GM12878 (cell line): ENCODE results near the gene PKHD1. TPM values are rescaled to one million over a fixed set of nuclear protein-coding genes. Genes with fewer than 3 reads are reported as not detected.

Source experiments
- ATAC-seq: fragments of 200-7000 bp; cut with Tn5 transposase; 3 replicates; pipeline ENCODE4 v1.9.1; 2020; ENCODE audit warnings: mild to moderate bottlenecking, moderate library complexity
- BruUV-seq: library from RNA; stranded (reverse); fragments of 400-500 nt; replicated peaks from 2 replicates; lab custom pipeline; 2021; lab: Mats Ljungman, UMichigan
- CTCF ChIA-PET: fragments of 300-600 bp; sonication (Branson Sonifier 250); formaldehyde crosslinking; extraction: SDS; loops from one replicate; lab custom pipeline; 2021; ENCODE audit warnings: inconsistent platforms; lab: Yijun Ruan, JAX
- POLR2A ChIA-PET: fragments of 350-600 bp; formaldehyde crosslinking; extraction: SDS; loops from one replicate; lab custom pipeline; 2021; ENCODE audit warnings: inconsistent platforms; lab: Charles Lee
- RAD21 ChIA-PET: fragments of 300-600 bp; sonication (Branson Sonifier 250); formaldehyde crosslinking; loops from one replicate; lab custom pipeline; 2023; ENCODE audit warnings: antibody characterized with exemption; ENCODE audit not compliant: unreplicated experiment; lab: Charles Lee
- SMC1A ChIA-PET: fragments of 300-600 bp; sonication (Branson Sonifier 250); formaldehyde crosslinking; loops from one replicate; lab custom pipeline; 2023; ENCODE audit not compliant: unreplicated experiment, uncharacterized antibody; lab: Charles Lee
- DNase-seq: peaks from one replicate; pipeline ENCODE4 v3.0.0-alpha.2; 2011; ENCODE audit warnings: low read depth, low spot score
- FAIRE-seq: peaks from 3 replicates; lab custom pipeline; 2011; peaks lifted over from hg19 to GRCh38; lab: Jason Lieb, UNC
- H2AFZ ChIP-seq: 2 replicates; pipeline ENCODE4 v1.6.0; 2011; ENCODE audit warnings: low read depth, low read length, control low read depth; ENCODE audit not compliant: control insufficient read depth
- H3K27ac ChIP-seq: 2 replicates; pipeline ENCODE4 v1.5.1; 2011; ENCODE audit warnings: control low read depth; ENCODE audit not compliant: control insufficient read depth, insufficient read depth
- H3K27me3 ChIP-seq, 2 experiments: replicated peaks in 1 of 2; 2 replicates each; pipeline versions ENCODE4 v1.6.0 to v1.6.1; 2011; ENCODE audit warnings: low read length in 1 of 2; ENCODE audit not compliant: control insufficient read depth in 2 of 2, insufficient read depth in 2 of 2
- H3K36me3 ChIP-seq, 2 experiments: 2 replicates each; pipeline ENCODE4 v1.5.1; 2011; ENCODE audit warnings: low read length in 1 of 2; ENCODE audit not compliant: control insufficient read depth in 2 of 2, insufficient read depth in 2 of 2
- H3K4me1 ChIP-seq: 2 replicates; pipeline ENCODE4 v1.6.1; 2011; ENCODE audit warnings: mild to moderate bottlenecking, low read length, moderate library complexity, mixed read lengths; ENCODE audit not compliant: control insufficient read depth, insufficient read depth
- H3K4me2 ChIP-seq: 2 replicates; pipeline ENCODE4 v1.6.0; 2011; ENCODE audit warnings: control low read depth; ENCODE audit not compliant: control insufficient read depth, insufficient read depth
- H3K4me3 ChIP-seq: fragments of 200-600 bp; sonication (generic); 2 replicates; pipeline ENCODE4 v1.5.1; 2016
- H3K79me2 ChIP-seq: 2 replicates; pipeline ENCODE4 v1.6.0; 2011; ENCODE audit warnings: low read length; ENCODE audit not compliant: control insufficient read depth, insufficient read depth
- H3K9ac ChIP-seq: 2 replicates; pipeline ENCODE4 v1.8.0; 2011; ENCODE audit warnings: low read length, control low read depth, mixed read lengths; ENCODE audit not compliant: control insufficient read depth, insufficient read depth
- H3K9me3 ChIP-seq: replicated peaks from 3 replicates; pipeline ENCODE4 v1.5.1; 2011; ENCODE audit warnings: mild to moderate bottlenecking, low read length; ENCODE audit not compliant: control insufficient read depth, insufficient read depth
- H4K20me1 ChIP-seq: 2 replicates; pipeline ENCODE4 v1.6.0; 2011; ENCODE audit not compliant: control insufficient read depth, insufficient read depth
- ASH2L ChIP-seq: fragments of 300-600, 200-600 bp; sonication (generic); IDR thresholded peaks from 2 replicates; pipeline ENCODE4 v1.6.1; 2017; ENCODE audit warnings: low read depth, mild to moderate bottlenecking, borderline replicate concordance
- CEBPB ChIP-seq, 2 experiments: fragments of 150-350 bp in 1 of 2; IDR thresholded peaks; 2 replicates each; pipeline ENCODE4 v1.6.1; 2012 to 2014; ENCODE audit warnings: low read depth in 2 of 2, low read length in 2 of 2, borderline replicate concordance in 1 of 2, inconsistent platforms in 1 of 2
- CHD2 ChIP-seq: IDR thresholded peaks from 2 replicates; pipeline ENCODE4 v1.6.1; 2011; ENCODE audit warnings: low read depth, low read length, improper control_type of control experiment, borderline replicate concordance
- CTCF ChIP-seq, 3 experiments: IDR thresholded peaks in 2 of 3; conservative IDR thresholded peaks in 1 of 3; 2 replicates each; pipeline ENCODE4 v1.5.1; 2011; ENCODE audit warnings: low read depth in 3 of 3, low read length in 3 of 3, mild to moderate bottlenecking in 3 of 3, control low read depth in 2 of 3, moderate library complexity in 2 of 3, inconsistent platforms in 1 of 3, mixed read lengths in 1 of 3; ENCODE audit not compliant: control insufficient read depth in 2 of 3, insufficient read depth in 1 of 3; ENCODE audit errors: extremely low read depth in 1 of 3
- ELK1 ChIP-seq: IDR thresholded peaks from 2 replicates; pipeline ENCODE4 v1.6.1; 2012; ENCODE audit warnings: low read depth, low read length, improper control_type of control experiment
- HCFC1 ChIP-seq: fragments of 150-350 bp; IDR thresholded peaks from 2 replicates; pipeline ENCODE4 v1.6.1; 2014; ENCODE audit warnings: low read length
- MAX ChIP-seq: IDR thresholded peaks from 2 replicates; pipeline ENCODE4 v1.6.1; 2012; ENCODE audit warnings: low read depth, low read length, improper control_type of control experiment
- MTA3 ChIP-seq: IDR thresholded peaks from 2 replicates; pipeline ENCODE4 v1.6.1; 2012; ENCODE audit warnings: low read length, inconsistent platforms, borderline replicate concordance
- MXI1 ChIP-seq: fragments of 150-350 bp; IDR thresholded peaks from 2 replicates; pipeline ENCODE4 v1.6.1; 2011; ENCODE audit warnings: low read depth, mild to moderate bottlenecking, inconsistent platforms, low read length, improper control_type of control experiment
- MYC ChIP-seq: IDR thresholded peaks from 2 replicates; pipeline ENCODE4 v1.6.1; 2011; ENCODE audit warnings: mild to moderate bottlenecking, low read length, moderate library complexity, inconsistent platforms; ENCODE audit not compliant: insufficient read depth, insufficient replicate concordance, insufficient read length, severe bottlenecking
- PAX8 ChIP-seq: fragments of 450-650 bp; IDR thresholded peaks from 2 replicates; pipeline ENCODE4 v1.6.1; 2017; ENCODE audit warnings: mild to moderate bottlenecking, moderate library complexity
- POLR2A ChIP-seq: IDR thresholded peaks from 2 replicates; pipeline ENCODE4 v1.6.1; 2011; ENCODE audit warnings: low read depth, mild to moderate bottlenecking, low read length
- SMAD1 ChIP-seq: fragments of 450-650 bp; IDR thresholded peaks from 2 replicates; pipeline ENCODE4 v1.6.1; 2018; ENCODE audit warnings: mild to moderate bottlenecking, low read depth; ENCODE audit not compliant: partially characterized antibody
- SUZ12 ChIP-seq: fragments of 200-600 bp; sonication (generic); IDR thresholded peaks from one replicate; pipeline ENCODE4 v1.6.1; 2018; ENCODE audit warnings: antibody characterized with exemption, mild to moderate bottlenecking; ENCODE audit not compliant: unreplicated experiment
- ZBTB33 ChIP-seq: fragments of 450-650 bp; IDR thresholded peaks from 2 replicates; pipeline ENCODE4 v1.6.1; 2017; ENCODE audit warnings: mild to moderate bottlenecking
- ZNF217 ChIP-seq: fragments of 450-650 bp; IDR thresholded peaks from 2 replicates; pipeline ENCODE4 v1.6.1; 2017; ENCODE audit warnings: antibody characterized with exemption, mild to moderate bottlenecking
- in situ Hi-C: fragments of 300-500 bp; cut with MboI; formaldehyde crosslinking; loops from 9 replicates; pipeline ENCODE4 v1.14.3; 2018; ENCODE audit warnings: mixed read lengths
- intact Hi-C: fragments of 100-400 bp; cut with micrococcal nuclease; formaldehyde crosslinking; loops from one replicate; pipeline ENCODE4 v1.14.2; 2022; ENCODE audit not compliant: unreplicated experiment
- polyA plus RNA-seq, 11 experiments: library from polyadenylated mRNA; depleted of rRNA in 4 of 11; unstranded in 6 of 11; stranded (reverse) in 5 of 11; fragments of >200 nt; fragmentation: Nextera tagmentation in 4 of 11; fragmentation: Illumina TruSeq in 1 of 11; extraction: Ambion mirVana in 4 of 11; extraction: Trizol in 1 of 11; gene quantifications; 1 replicate in 1 of 11; 2 replicates in 10 of 11; pipeline versions ENCODE4 v1.2.1 to v1.2.3, GENCODE V29; 2011 to 2016; ENCODE audit warnings: inconsistent platforms in 2 of 11, missing spikeins in 2 of 11, low read depth in 1 of 11
- total RNA-seq, 4 experiments: library from RNA; depleted of rRNA in 3 of 4; stranded (reverse); fragments of >200 nt in 3 of 4; fragmentation: Illumina TruSeq in 1 of 4; extraction: Trizol in 1 of 4; gene quantifications; 2 replicates each; pipeline versions ENCODE4 v1.2.1 to v1.2.3, GENCODE V29; 2013 to 2021

Gene PKHD1
- total and polyA plus RNA-seq, 10 of the 15 experiments (the other 5 are each of a cell fraction or from before 2014, with no cell fraction given), result under 0.01 to 0.90 (median 0.02) TPM; not detected in 1

- TF ChIP-seq ELK1 (no peak), MYC (no peak)
Observed at GRCh38 chr6:52127957-52128356, 40.5 kb upstream of the PKHD1 start (continued).

- SMC1A ChIA-PET, result no interaction called here
- Histone ChIP-seq H3K4me2 (no peak overlapping the region), H3K4me3 (no peak overlapping the region), H3K36me3 (no peaks in the 10 kb centered on the region), H3K9ac (no peak overlapping the region), H3K79me2 (no peaks in the 10 kb centered on the region), H4K20me1 (no peaks in the 10 kb centered on the region), H3K27me3 (peaks cover 3 to 6% of the 10 kb centered on the region in 2 experiments; a peak in 3 of 4 replicates), H3K27ac (no peak overlapping the region), H3K9me3 (no peaks in the 10 kb centered on the region), H3K4me1 (no peaks in the 10 kb centered on the region), H2AFZ (no peak overlapping the region)
- CTCF ChIA-PET, result interaction anchor here (1.6 kb wide), 1 partner anchor 76 kb away, joined by 5 read pairs; no protein-coding TSS in a partner anchor
- POLR2A ChIA-PET, result no interaction called here
- in situ Hi-C loops, result no loop called here
- no peak for DNase-seq
- FAIRE-seq, result no peak
- intact Hi-C loops, result no loop called here
- RAD21 ChIA-PET, result no interaction called here
- no peak for ATAC-seq
- no TSS peak for BruUV-seq
- TF ChIP-seq ZBTB33, result no peak
- TF ChIP-seq PAX8, result no peak
- no peak for TF ChIP-seq CTCF (IDR thresholded peaks at IDR 0.05 in 2 of 3, conservative IDR thresholded peaks at IDR 0.05 in 1 of 3; ENCODE audit: control insufficient read depth in 2 of 3, extremely low read depth in 1 of 3, insufficient read depth in 1 of 3, low read depth in 3 of 3, low read length in 3 of 3)
- no peak for TF ChIP-seq CEBPB (IDR thresholded peaks at IDR 0.05; ENCODE audit: borderline replicate concordance in 1 of 2, low read depth in 2 of 2, low read length in 2 of 2)
- no peak for TF ChIP-seq MAX
- TF ChIP-seq MTA3, result no peak
- TF ChIP-seq SMAD1, result no peak
- no peak for TF ChIP-seq ASH2L
- TF ChIP-seq POLR2A, result no peak
- TF ChIP-seq CHD2, result no peak
- TF ChIP-seq SUZ12, result no peak
- no peak for TF ChIP-seq ZNF217
- no peak for TF ChIP-seq HCFC1
- TF ChIP-seq MXI1, result no peak
Observed at GRCh38 chr6:52126231-52126630, 38.8 kb upstream of the PKHD1 start.
